HG03354 (cell line): ENCODE measurements around the gene SLCO3A1.

Experiments
- ATAC-seq: cut with Tn5 transposase; IDR thresholded peaks from one replicate; pipeline ENCODE4 v1.9.1; 2021; ENCODE audit warnings: mild to moderate bottlenecking; ENCODE audit not compliant: unreplicated experiment, poor library complexity, severe bottlenecking

SLCO3A1 gene

GRCh38 chr15:91857772-91858171 is 4.3 kb downstream of the SLCO3A1 start:
- peak; percentile 59 for ATAC-seq

GRCh38 chr15:91860498-91860897 is 7.0 kb downstream of the SLCO3A1 start:
- ATAC-seq, result no peak

GRCh38 chr15:91861223-91861622 is 7.7 kb downstream of the SLCO3A1 start:
- ATAC-seq, result no peak

- no peak for ATAC-seq
Observed at GRCh38 chr15:91862891-91863504, 9.5 kb downstream of the SLCO3A1 start.

GRCh38 chr15:91863621-91864255 is 10.2 kb downstream of the SLCO3A1 start:
- no peak for ATAC-seq

DNA sequence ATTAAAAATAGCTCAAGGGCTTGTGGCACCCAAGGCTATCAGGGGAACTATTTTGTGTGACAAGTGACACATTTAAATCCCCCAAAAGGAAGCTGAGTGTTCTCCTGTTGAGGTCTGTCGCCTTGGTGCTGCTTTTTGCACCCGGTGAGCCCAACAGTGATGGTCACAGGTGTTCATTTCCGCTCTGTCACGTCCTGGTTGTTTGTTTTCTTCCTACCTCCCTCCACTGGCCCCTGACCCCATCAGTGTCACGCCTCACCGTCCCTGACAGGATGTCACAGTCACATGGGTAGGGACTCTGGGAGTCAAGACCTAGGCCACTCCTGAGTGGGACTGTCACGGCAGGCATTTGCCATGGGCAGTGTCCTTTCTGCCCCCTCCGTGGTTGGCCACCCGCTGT is 11.2 kb downstream of the SLCO3A1 start:
- peak; percentile 69 for ATAC-seq

DNA sequence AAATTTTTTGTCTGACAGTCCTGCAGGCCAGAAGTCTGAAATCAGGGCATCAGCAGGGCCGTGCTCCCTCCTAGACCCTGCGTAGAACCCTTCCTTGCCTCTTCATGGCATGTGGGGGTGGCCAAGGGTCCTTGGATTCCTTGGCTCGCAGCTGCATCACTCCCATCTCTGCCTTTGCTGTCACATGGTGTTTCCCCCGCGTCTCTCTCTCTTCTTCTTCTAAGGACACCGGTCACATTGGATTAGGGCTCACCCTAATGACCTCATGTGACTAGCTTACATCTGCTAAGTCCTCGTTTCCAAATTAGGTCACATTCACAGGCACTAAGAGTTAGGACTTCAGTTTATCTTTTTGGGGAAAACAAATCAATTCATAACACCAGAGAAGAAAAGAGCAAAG is 12.0 kb downstream of the SLCO3A1 start:
- ATAC-seq, result no peak

DNA sequence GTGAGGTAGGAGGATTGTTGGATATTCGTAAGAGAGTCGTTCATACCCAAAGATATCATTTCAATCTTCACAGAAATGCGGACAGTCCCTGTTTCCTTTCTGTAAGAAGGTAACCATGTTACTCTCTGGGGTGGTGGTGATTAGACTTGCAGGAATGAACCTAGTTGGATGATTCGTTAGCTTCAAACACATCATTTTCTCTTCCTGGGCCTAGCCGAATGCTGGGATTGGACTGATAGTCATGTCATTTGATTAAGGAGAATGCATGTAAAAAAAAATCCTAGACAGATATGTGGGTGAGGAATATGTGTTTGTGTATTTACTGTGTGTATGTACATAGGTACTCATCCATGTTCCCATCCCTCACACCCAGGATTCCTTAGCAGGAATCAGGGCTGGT is 12.4 kb downstream of the SLCO3A1 start:
- ATAC-seq, result no peak

- ATAC-seq, result no peak
Observed at GRCh38 chr15:91866371-91866905, 12.9 kb downstream of the SLCO3A1 start.

GRCh38 chr15:91866971-91867372 is 13.5 kb downstream of the SLCO3A1 start:
- no peak for ATAC-seq

DNA sequence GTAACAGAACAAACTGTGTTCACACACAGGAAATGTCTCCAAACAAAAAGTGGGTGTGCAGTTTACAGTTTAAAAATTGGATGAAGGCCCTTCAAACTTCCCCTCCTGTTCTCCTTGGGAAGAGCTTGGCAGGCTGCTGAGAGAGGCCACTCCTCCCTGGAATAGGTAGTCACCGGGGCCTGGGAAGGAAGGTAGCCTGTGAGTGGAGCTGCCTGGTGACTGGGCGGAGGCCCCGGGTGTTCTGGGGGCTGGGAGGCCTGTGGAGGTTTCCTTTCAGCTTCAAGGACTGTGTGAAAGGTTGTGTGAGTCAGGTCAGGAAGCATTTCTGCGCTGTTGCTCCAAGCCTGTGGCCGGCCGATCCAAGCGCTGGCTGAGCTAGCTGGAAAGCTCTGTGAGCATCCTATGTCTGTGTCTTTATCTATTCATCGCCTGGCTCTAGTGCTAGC is 14.1 kb downstream of the SLCO3A1 start:
- no peak for ATAC-seq

DNA sequence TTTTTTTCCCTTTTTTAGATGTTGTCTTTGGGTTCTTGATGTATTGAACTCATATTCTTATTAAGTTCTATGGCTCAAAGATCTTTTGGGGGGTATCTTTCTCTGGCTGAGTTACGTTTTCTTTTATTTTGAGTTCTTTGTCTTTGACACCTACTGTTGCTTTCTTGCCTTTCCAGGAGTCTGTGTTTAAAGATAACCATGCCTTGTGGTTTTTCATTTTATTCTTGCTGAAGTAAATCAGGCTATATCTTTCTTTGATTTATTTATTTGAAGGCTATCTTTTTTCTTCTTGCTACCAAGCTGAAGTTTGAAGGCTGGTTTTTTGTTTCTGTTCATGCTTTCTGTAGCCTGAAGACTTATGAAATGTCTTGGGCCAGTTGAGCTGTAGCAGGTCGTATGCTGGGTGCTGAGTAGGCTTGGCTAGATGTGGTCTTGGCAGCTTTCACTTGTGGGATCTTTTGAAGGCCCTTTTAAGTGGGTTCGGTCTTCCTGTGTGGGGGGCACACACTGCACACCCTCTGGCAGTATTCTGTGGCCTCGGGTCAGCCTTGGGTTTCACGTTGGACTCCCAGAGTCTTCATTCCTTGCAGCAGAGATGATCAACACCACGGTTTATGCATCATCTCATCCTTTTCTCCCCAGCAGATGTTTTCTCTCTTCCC is 17.5 kb downstream of the SLCO3A1 start:
- no peak for ATAC-seq

- no peak for ATAC-seq
Observed at GRCh38 chr15:91871837-91872236, 18.3 kb downstream of the SLCO3A1 start.

DNA sequence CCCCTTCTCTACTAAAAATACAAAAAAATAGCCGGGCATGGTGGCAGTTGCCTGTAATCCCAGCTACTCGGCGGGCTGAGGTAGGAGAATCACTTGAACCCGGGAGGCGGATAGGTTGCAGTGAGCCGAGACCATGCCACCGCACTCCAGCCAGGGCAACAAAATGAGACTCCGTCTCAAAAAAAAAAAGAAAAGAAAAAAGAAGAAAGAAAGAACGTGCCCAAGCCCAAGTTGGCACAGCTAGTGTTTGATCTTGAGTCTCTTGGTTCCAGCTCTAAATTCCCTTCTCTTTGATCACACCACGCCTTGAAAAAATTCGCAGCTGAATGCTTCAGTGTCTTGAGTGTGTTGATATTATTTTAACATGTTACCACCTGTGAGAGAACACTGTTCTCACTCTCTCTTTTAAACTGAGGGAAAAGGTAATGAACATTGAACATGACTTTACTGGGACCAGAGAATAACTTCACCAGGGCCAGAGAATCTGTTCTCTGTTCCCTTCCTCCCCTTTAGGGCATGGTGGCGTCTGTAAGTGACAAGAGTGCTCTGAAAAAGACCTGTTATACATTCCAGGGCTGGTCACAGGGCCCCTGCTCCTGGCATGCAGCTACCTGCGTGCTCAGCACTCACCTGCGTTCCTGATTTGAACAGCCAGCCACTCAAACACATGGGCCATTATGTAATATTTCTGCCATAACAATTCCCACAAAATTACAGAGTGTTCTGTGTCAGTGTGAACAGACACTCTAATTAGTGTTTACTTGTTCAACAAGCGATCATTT is 19.0 kb downstream of the SLCO3A1 start:
- no peak for ATAC-seq

DNA sequence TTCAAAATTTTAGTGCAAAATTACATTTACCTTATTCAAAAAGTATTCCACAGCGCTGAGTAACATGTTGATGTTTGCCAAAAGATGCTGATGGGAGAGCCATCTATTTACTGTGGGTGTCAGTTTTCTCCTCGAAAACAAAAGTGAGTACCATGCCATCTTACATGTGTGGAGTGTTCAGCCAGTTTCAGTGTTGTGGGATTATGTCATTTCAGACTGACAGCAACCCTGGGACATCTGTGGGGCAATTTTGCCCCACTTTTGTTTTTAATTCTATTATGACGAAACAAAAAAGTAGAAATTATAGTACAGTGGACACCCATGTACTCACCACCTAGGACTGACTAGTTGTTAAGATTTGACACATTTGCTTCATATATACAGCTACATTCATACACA is 19.6 kb downstream of the SLCO3A1 start:
- ATAC-seq, result no peak

GRCh38 chr15:91874171-91874570 is 20.7 kb downstream of the SLCO3A1 start:
- ATAC-seq, result no peak

- no peak for ATAC-seq
Observed at GRCh38 chr15:91874992-91875660, 21.6 kb downstream of the SLCO3A1 start.

GRCh38 chr15:91876187-91876586 is 22.7 kb downstream of the SLCO3A1 start:
- no peak for ATAC-seq

- ATAC-seq, result no peak
Observed at GRCh38 chr15:91878319-91878870, 24.9 kb downstream of the SLCO3A1 start.
